Measurements from ENCODE around the gene ARHGEF40.

ARHGEF40 gene

GRCh38 chr14:21074398-21075272, 4.5 kb downstream of the ARHGEF40 start:
- no peak for DNase-seq (ENCODE audit: low read depth in 2 of 2)
- no peak for TF ChIP-seq CTCF (IDR thresholded peaks at IDR 0.05; ENCODE audit: low read depth, low read length)
- H3K4me3 ChIP-seq (replicated peaks in 1 of 2; ENCODE audit: low read depth in 2 of 2, low read length in 2 of 2) = no peak overlapping the region

DNA sequence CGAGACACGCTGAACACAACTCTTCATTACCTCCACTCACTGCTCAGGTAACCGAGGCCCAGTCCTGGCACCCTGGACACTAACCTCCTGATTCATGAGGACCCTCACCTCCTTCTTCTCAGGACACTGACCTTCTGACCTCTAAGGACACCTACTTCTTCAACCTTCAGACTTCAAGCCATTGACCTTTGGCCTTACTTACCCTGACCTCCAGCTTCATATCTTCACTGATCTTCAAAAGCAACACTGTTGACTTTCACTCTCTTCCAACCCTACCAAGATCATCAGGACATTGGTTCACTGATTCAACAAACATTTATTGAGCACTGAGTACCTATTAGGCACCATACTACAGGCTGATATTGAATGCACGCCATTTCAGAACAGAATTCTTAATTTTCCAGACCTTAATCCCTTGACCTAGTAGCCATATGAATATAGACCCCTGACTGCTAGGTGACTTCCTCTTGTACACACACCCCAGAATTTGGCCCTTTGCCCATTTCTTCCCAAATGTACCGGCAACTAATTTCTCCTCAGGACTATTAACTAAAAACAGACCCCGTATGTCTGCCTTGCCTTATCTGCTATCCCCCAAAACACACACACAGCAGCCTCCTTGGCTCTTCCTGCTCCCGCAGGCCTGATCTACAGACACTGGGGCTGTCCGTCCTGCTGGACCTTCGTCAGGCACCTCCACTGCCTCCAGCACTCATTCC, 5.8 kb downstream of the ARHGEF40 start:
- no peak overlapping the region for H3K4me3 ChIP-seq (replicated peaks in 1 of 2; ENCODE audit: low read depth in 2 of 2, low read length in 2 of 2)
- DNase-seq (ENCODE audit: low read depth in 2 of 2) = no peak
- TF ChIP-seq CTCF (IDR thresholded peaks at IDR 0.05; ENCODE audit: low read depth, low read length) = no peak

GRCh38 chr14:21077672-21078071, 7.6 kb downstream of the ARHGEF40 start:
- DNase-seq (ENCODE audit: low read depth in 2 of 2) = no peak
- TF ChIP-seq CTCF (IDR thresholded peaks at IDR 0.05; ENCODE audit: low read depth, low read length) = no peak
- H3K4me3 ChIP-seq (replicated peaks in 1 of 2; ENCODE audit: low read depth in 2 of 2, low read length in 2 of 2) = no peak overlapping the region

- DNase-seq (ENCODE audit: low read depth in 2 of 2) = no peak
- no peak overlapping the region for H3K4me3 ChIP-seq (replicated peaks in 1 of 2; ENCODE audit: low read depth in 2 of 2, low read length in 2 of 2)
- no peak for TF ChIP-seq CTCF (IDR thresholded peaks at IDR 0.05; ENCODE audit: low read depth, low read length)
Observed at GRCh38 chr14:21078287-21078686, 8.2 kb downstream of the ARHGEF40 start.

GRCh38 chr14:21078726-21079125, 8.6 kb downstream of the ARHGEF40 start:
- no peak overlapping the region for H3K4me3 ChIP-seq (replicated peaks in 1 of 2; ENCODE audit: low read depth in 2 of 2, low read length in 2 of 2)
- DNase-seq (ENCODE audit: low read depth in 2 of 2) = no peak
- TF ChIP-seq CTCF (IDR thresholded peaks at IDR 0.05; ENCODE audit: low read depth, low read length) = no peak

DNA sequence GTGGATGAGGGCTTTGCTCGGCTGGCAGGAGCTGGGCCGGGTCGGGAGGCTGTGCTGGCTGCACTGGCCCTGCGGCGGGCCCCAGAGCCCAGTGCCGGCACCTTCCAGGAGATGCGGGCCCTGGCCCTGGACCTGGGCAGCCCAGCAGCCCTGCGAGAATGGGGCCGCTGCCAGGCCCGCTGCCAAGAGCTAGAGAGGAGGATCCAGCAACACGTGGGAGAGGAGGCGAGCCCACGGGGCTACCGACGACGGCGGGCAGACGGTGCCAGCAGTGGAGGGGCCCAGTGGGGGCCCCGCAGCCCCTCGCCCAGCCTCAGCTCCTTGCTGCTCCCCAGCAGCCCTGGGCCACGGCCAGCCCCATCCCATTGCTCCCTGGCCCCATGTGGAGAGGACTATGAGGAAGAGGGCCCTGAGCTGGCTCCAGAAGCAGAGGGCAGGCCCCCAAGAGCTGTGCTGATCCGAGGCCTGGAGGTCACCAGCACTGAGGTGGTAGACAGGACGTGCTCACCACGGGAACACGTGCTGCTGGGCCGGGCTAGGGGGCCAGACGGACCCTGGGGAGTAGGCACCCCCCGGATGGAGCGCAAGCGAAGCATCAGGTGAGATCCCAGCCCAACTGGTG, 11.5 kb downstream of the ARHGEF40 start:
- no peak for TF ChIP-seq CTCF (IDR thresholded peaks at IDR 0.05; ENCODE audit: low read depth, low read length)
- DNase-seq (ENCODE audit: low read depth in 2 of 2) = no peak
- H3K4me3 ChIP-seq (replicated peaks in 1 of 2; ENCODE audit: low read depth in 2 of 2, low read length in 2 of 2) = no peak overlapping the region
